Neural progenitor cell (in vitro differentiated cells): ENCODE measurements around the gene UBB. TPM values are rescaled to one million over a fixed set of nuclear protein-coding genes. Genes with fewer than 3 reads are reported as not detected.

Experiments used
- DNase-seq: peaks from one replicate; pipeline ENCODE4 v3.0.0-alpha.2; 2016; ENCODE audit warnings: low spot score
- H2AFZ ChIP-seq: fragments of 200-600 bp; sonication (generic); replicated peaks from 2 replicates; pipeline ENCODE4 v1.6.1; 2016; ENCODE audit warnings: antibody characterized with exemption
- H3F3A ChIP-seq: fragments of 200-600 bp; sonication (generic); 2 replicates; pipeline ENCODE4 v1.6.1; 2016; ENCODE audit warnings: antibody characterized with exemption, low read depth
- H3K27ac ChIP-seq: fragments of 200-600 bp; sonication (generic); 2 replicates; pipeline ENCODE4 v1.5.1; 2016; ENCODE audit warnings: mild to moderate bottlenecking
- H3K27me3 ChIP-seq: fragments of 200-600 bp; sonication (generic); 2 replicates; pipeline ENCODE4 v1.6.1; 2016; ENCODE audit warnings: mild to moderate bottlenecking, moderate library complexity
- H3K36me3 ChIP-seq: fragments of 200-600 bp; sonication (generic); 2 replicates; pipeline ENCODE4 v1.5.1; 2016
- H3K4me1 ChIP-seq: fragments of 200-600 bp; sonication (generic); 2 replicates; pipeline ENCODE4 v1.6.1; 2016; ENCODE audit warnings: mixed run types
- H3K4me2 ChIP-seq: fragments of 200-600 bp; sonication (generic); 2 replicates; pipeline ENCODE4 v1.6.1; 2016
- H3K4me3 ChIP-seq: fragments of 200-600 bp; sonication (generic); 2 replicates; pipeline ENCODE4 v1.5.1; 2016
- H3K79me2 ChIP-seq: fragments of 200-600 bp; sonication (generic); 2 replicates; pipeline ENCODE4 v1.6.1; 2016; ENCODE audit warnings: low read depth
- H3K9ac ChIP-seq: fragments of 200-600 bp; sonication (generic); 2 replicates; pipeline ENCODE4 v1.6.1; 2016
- H3K9me3 ChIP-seq: fragments of 200-600 bp; sonication (generic); 2 replicates; pipeline ENCODE4 v1.5.1; 2016; ENCODE audit warnings: low read depth
- H4K20me1 ChIP-seq: fragments of 200-600 bp; sonication (generic); 2 replicates; pipeline ENCODE4 v1.6.1; 2016; ENCODE audit warnings: low read depth
- H3K27ac Mint-ChIP-seq: 3 replicates; pipeline ENCODE4 v1.8.0; 2021; ENCODE audit warnings: mixed read lengths
- H3K27me3 Mint-ChIP-seq: 2 replicates; pipeline ENCODE4 v1.8.0; 2022; ENCODE audit warnings: low read depth, mild to moderate bottlenecking, inconsistent platforms, moderate library complexity, mixed read lengths; ENCODE audit not compliant: insufficient read depth
- H3K36me3 Mint-ChIP-seq: 3 replicates; pipeline ENCODE4 v1.8.0; 2021; ENCODE audit warnings: mixed read lengths
- H3K4me1 Mint-ChIP-seq: 3 replicates; pipeline ENCODE4 v1.8.0; 2021; ENCODE audit warnings: mixed read lengths
- H3K4me3 Mint-ChIP-seq: 3 replicates; pipeline ENCODE4 v1.8.0; 2021; ENCODE audit warnings: mild to moderate bottlenecking, moderate library complexity, mixed read lengths
- H3K9me3 Mint-ChIP-seq: 3 replicates; pipeline ENCODE4 v1.8.0; 2020; ENCODE audit warnings: mixed read lengths
- CTCF ChIP-seq: fragments of 200-600 bp; sonication (generic); IDR thresholded peaks from 2 replicates; pipeline ENCODE4 v1.5.1; 2017; ENCODE audit warnings: antibody characterized with exemption, mild to moderate bottlenecking
- EZH2 ChIP-seq: fragments of 200-600 bp; sonication (generic); IDR thresholded peaks from 2 replicates; pipeline ENCODE4 v1.6.1; 2017; ENCODE audit warnings: antibody characterized with exemption, mild to moderate bottlenecking, moderate library complexity
- EZH2phosphoT487 ChIP-seq: fragments of 200-600 bp; sonication (generic); IDR thresholded peaks from 2 replicates; pipeline ENCODE4 v1.6.1; 2017; ENCODE audit warnings: antibody characterized with exemption
- total RNA-seq: library from RNA; depleted of rRNA; stranded (reverse); fragments of >200 nt; gene quantifications from 2 replicates; pipeline ENCODE4 v1.2.3, GENCODE V29; 2015; ENCODE audit warnings: low replicate concordance

UBB gene
- total RNA-seq, 1 donor from 2014 or later: 1,249 TPM

GRCh38 chr17:16429083-16429482 is 48.2 kb downstream of the UBB start:
- Histone ChIP-seq H2AFZ (no peak overlapping the region), H3K4me2 (no peak overlapping the region), H3K36me3 (no peaks in the 10 kb centered on the region), H3K27me3 (no peaks in the 10 kb centered on the region), H3K79me2 (no peaks in the 10 kb centered on the region), H4K20me1 (no peaks in the 10 kb centered on the region), H3K27ac (no peak overlapping the region), H3K4me3 (no peak overlapping the region), H3K4me1 (no peaks in the 10 kb centered on the region), H3K9ac (no peak overlapping the region), H3F3A (no peaks in the 10 kb centered on the region), H3K9me3 (no peaks in the 10 kb centered on the region)
- Mint-ChIP-seq H3K4me3 (no peak overlapping the region), H3K4me1 (peaks cover 9% of the 10 kb centered on the region), H3K27me3 (no peaks in the 10 kb centered on the region), H3K36me3 (no peaks in the 10 kb centered on the region), H3K9me3 (no peaks in the 10 kb centered on the region), H3K27ac (peak overlapping the region; percentile 22)
- no peak for TF ChIP-seq EZH2
- TF ChIP-seq EZH2phosphoT487: no peak
- TF ChIP-seq CTCF: no peak
- no peak for DNase-seq

- Histone ChIP-seq H3K9ac (no peak overlapping the region), H2AFZ (no peak overlapping the region), H3K27me3 (no peaks in the 10 kb centered on the region), H3K79me2 (no peaks in the 10 kb centered on the region), H3K4me1 (no peaks in the 10 kb centered on the region), H3K4me2 (no peak overlapping the region), H4K20me1 (no peaks in the 10 kb centered on the region), H3K4me3 (no peak overlapping the region), H3K36me3 (no peaks in the 10 kb centered on the region), H3F3A (no peaks in the 10 kb centered on the region), H3K9me3 (no peaks in the 10 kb centered on the region), H3K27ac (no peak overlapping the region)
- Mint-ChIP-seq H3K9me3 (no peaks in the 10 kb centered on the region), H3K4me1 (peaks cover 7% of the 10 kb centered on the region), H3K36me3 (no peaks in the 10 kb centered on the region), H3K4me3 (no peak overlapping the region), H3K27ac (no peak overlapping the region), H3K27me3 (no peaks in the 10 kb centered on the region)
- TF ChIP-seq EZH2phosphoT487: no peak
- TF ChIP-seq CTCF: no peak
- TF ChIP-seq EZH2: no peak
- no peak for DNase-seq
These were observed 49.8 kb downstream of the UBB start for GRCh38 chr17:16430650-16431049.

- H3K36me3 Mint-ChIP-seq: no peaks in the 10 kb centered on the region
- Histone ChIP-seq H3K4me1 (no peaks in the 10 kb centered on the region), H3K79me2 (no peaks in the 10 kb centered on the region), H3K27me3 (no peaks in the 10 kb centered on the region), H3K4me2 (no peak overlapping the region), H3K4me3 (no peak overlapping the region), H3F3A (no peaks in the 10 kb centered on the region), H3K9ac (no peak overlapping the region), H3K9me3 (no peaks in the 10 kb centered on the region), H3K27ac (no peak overlapping the region), H2AFZ (no peak overlapping the region), H4K20me1 (no peaks in the 10 kb centered on the region), H3K36me3 (no peaks in the 10 kb centered on the region)
- no peak for DNase-seq
- no peaks in the 10 kb centered on the region for H3K27me3 Mint-ChIP-seq
- H3K27ac Mint-ChIP-seq: no peak overlapping the region
- H3K4me1 Mint-ChIP-seq: peaks cover 5% of the 10 kb centered on the region
- no peaks in the 10 kb centered on the region for H3K9me3 Mint-ChIP-seq
- no peak for TF ChIP-seq EZH2
- TF ChIP-seq EZH2phosphoT487: no peak
- no peak for TF ChIP-seq CTCF
- H3K4me3 Mint-ChIP-seq: no peak overlapping the region
These were observed 51.1 kb downstream of the UBB start for GRCh38 chr17:16432017-16432416.

Other genes starting within 250 kb of the UBB start
- 73.7 and 86.8 TPM in 2 replicates for gene NCOR1, start 165.6 kb upstream of the UBB start, total RNA-seq
- 42.0 and 57.0 TPM in 2 replicates for gene PIGL, start 163.9 kb upstream of the UBB start, total RNA-seq
- gene CENPV, start 27.6 kb upstream of the UBB start, total RNA-seq: 220 and 338 TPM in 2 replicates
- 0.49 and 0.53 TPM in 2 replicates for gene TRPV2, start 34.5 kb downstream of the UBB start, total RNA-seq
- 4.0 and 7.2 TPM in 2 replicates for gene LRRC75A, start 111.1 kb downstream of the UBB start, total RNA-seq
- gene ZNF287, start 188.1 kb downstream of the UBB start, total RNA-seq: 8.7 and 14.5 TPM in 2 replicates